Astrocyte (in vitro differentiated cells and primary cell): ENCODE measurements around the gene ARF3. TPM values are rescaled to one million over a fixed set of nuclear protein-coding genes. Genes with fewer than 3 reads are reported as not detected.

ENCODE experiments used
- DNase-seq: peaks from one replicate; pipeline ENCODE4 v3.0.0-alpha.2; 2010; ENCODE audit warnings: low read depth
- FAIRE-seq: peaks from 2 replicates; lab custom pipeline; 2011; peaks lifted over from hg19 to GRCh38; lab: Jason Lieb, UNC
- H2AFZ ChIP-seq: 2 replicates; pipeline ENCODE4 v1.6.0; 2012; ENCODE audit warnings: low read depth, low read length, inconsistent platforms
- H3K27ac ChIP-seq: 2 replicates; pipeline ENCODE4 v1.5.1; 2011; ENCODE audit warnings: low read depth, low read length, inconsistent platforms
- H3K27me3 ChIP-seq: 2 replicates; pipeline ENCODE4 v1.6.0; 2011; ENCODE audit warnings: low read length, inconsistent platforms; ENCODE audit not compliant: insufficient read depth
- H3K36me3 ChIP-seq: 2 replicates; pipeline ENCODE4 v1.5.1; 2011; ENCODE audit warnings: low read length, inconsistent platforms; ENCODE audit not compliant: insufficient read depth
- H3K4me1 ChIP-seq: 2 replicates; pipeline ENCODE4 v1.5.1; 2011; ENCODE audit warnings: low read length, inconsistent platforms; ENCODE audit not compliant: insufficient read depth
- H3K4me2 ChIP-seq: 2 replicates; pipeline ENCODE4 v1.6.0; 2012; ENCODE audit warnings: low read length, inconsistent platforms
- H3K4me3 ChIP-seq: 2 replicates; pipeline ENCODE4 v1.5.1; 2011; ENCODE audit warnings: low read depth, mild to moderate bottlenecking, low read length, inconsistent platforms; ENCODE audit not compliant: insufficient read depth
- H3K79me2 ChIP-seq: 2 replicates; pipeline ENCODE4 v1.6.0; 2012; ENCODE audit warnings: mild to moderate bottlenecking, low read length, inconsistent platforms; ENCODE audit not compliant: insufficient read depth
- H3K9ac ChIP-seq: 2 replicates; pipeline ENCODE4 v1.6.0; 2012; ENCODE audit warnings: mild to moderate bottlenecking, low read length, inconsistent platforms
- H3K9me3 ChIP-seq: 2 replicates; pipeline ENCODE4 v1.5.1; 2012; ENCODE audit warnings: low read depth, mild to moderate bottlenecking, low read length, inconsistent platforms; ENCODE audit not compliant: insufficient read depth
- H4K20me1 ChIP-seq: 2 replicates; pipeline ENCODE4 v1.6.0; 2012; ENCODE audit warnings: low read length, inconsistent platforms; ENCODE audit not compliant: insufficient read depth
- H3K27ac Mint-ChIP-seq: one replicate; pipeline ENCODE4 v1.8.0; 2021; ENCODE audit warnings: mild to moderate bottlenecking, mixed read lengths; ENCODE audit not compliant: unreplicated experiment
- H3K27me3 Mint-ChIP-seq: one replicate; pipeline ENCODE4 v1.8.0; 2021; ENCODE audit warnings: low read depth, mixed read lengths; ENCODE audit not compliant: unreplicated experiment
- H3K36me3 Mint-ChIP-seq: one replicate; pipeline ENCODE4 v1.8.0; 2021; ENCODE audit warnings: low read depth, mixed read lengths; ENCODE audit not compliant: unreplicated experiment
- H3K4me1 Mint-ChIP-seq: one replicate; pipeline ENCODE4 v1.8.0; 2021; ENCODE audit warnings: low read depth, mixed read lengths; ENCODE audit not compliant: unreplicated experiment
- H3K4me3 Mint-ChIP-seq: one replicate; pipeline ENCODE4 v1.8.0; 2021; ENCODE audit warnings: mild to moderate bottlenecking, moderate library complexity, mixed read lengths; ENCODE audit not compliant: unreplicated experiment
- H3K9me3 Mint-ChIP-seq: one replicate; pipeline ENCODE4 v1.8.0; 2021; ENCODE audit warnings: mild to moderate bottlenecking, mixed read lengths; ENCODE audit not compliant: unreplicated experiment
- EZH2 ChIP-seq: IDR thresholded peaks from 2 replicates; pipeline ENCODE4 v1.6.1; 2012; ENCODE audit warnings: mild to moderate bottlenecking, low read length, inconsistent platforms; ENCODE audit not compliant: insufficient read depth
- total RNA-seq: library from RNA; stranded (reverse); gene quantifications from 2 replicates; pipeline ENCODE4 v1.2.1, GENCODE V29; 2021
- TF ChIP-seq, protein P1 (sequence below): IDR thresholded peaks from 2 replicates; pipeline ENCODE4 v1.5.1; 2011; ENCODE audit warnings: low read depth, mild to moderate bottlenecking, inconsistent platforms, low read length, moderate library complexity; ENCODE audit not compliant: insufficient read depth

The ARF3 gene
- total RNA-seq, 1 donor from 2014 or later = 229 TPM

DNA sequence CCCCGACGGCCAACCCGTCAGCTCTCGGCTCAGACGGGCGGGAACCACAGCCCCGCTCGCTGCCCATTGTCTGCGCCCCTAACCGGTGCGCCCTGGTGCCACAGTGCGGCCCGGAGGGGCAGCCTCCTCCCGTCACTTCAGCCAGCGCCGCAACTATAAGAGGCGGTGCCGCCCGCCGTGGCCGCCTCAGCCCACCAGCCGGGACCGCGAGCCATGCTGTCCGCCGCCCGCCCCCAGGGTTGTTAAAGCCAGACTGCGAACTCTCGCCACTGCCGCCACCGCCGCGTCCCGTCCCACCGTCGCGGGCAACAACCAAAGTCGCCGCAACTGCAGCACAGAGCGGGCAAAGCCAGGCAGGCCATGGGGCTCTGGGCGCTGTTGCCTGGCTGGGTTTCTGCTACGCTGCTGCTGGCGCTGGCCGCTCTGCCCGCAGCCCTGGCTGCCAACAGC is 21.0 kb upstream of the ARF3 start, which contains the start of gene WNT1:
TSS of gene WNT1 (plus strand) at position 32 of the 450 bp plus-strand sequence. CDS start at position 361, 329 bp downstream.
- Histone ChIP-seq H2AFZ (peak within 1 kb of the TSS; percentile 34), H3K27ac (no peak within 1 kb of the TSS), H3K9me3 (peaks cover 7% of the 10 kb centered on the region), H3K9ac (no peak within 1 kb of the TSS), H3K4me1 (peaks cover 50% of the 10 kb centered on the region), H3K36me3 (no peaks in the 10 kb centered on the region), H3K4me2 (peak within 1 kb of the TSS; percentile 45), H4K20me1 (peaks cover 34% of the 10 kb centered on the region), H3K27me3 (peaks cover 86% of the 10 kb centered on the region), H3K79me2 (no peaks in the 10 kb centered on the region), H3K4me3 (no peak within 1 kb of the TSS)
- FAIRE-seq (no peak), DNase-seq (no peak)
- Mint-ChIP-seq H3K9me3 (peaks cover 14% of the 10 kb centered on the region), H3K4me3 (no peak within 1 kb of the TSS), H3K27ac (peak within 1 kb of the TSS; percentile 38), H3K36me3 (no peaks in the 10 kb centered on the region), H3K4me1 (no peaks in the 10 kb centered on the region), H3K27me3 (peaks cover 85% of the 10 kb centered on the region)
- peak; percentile 95 for TF ChIP-seq EZH2
- TF ChIP-seq, protein P1, sequence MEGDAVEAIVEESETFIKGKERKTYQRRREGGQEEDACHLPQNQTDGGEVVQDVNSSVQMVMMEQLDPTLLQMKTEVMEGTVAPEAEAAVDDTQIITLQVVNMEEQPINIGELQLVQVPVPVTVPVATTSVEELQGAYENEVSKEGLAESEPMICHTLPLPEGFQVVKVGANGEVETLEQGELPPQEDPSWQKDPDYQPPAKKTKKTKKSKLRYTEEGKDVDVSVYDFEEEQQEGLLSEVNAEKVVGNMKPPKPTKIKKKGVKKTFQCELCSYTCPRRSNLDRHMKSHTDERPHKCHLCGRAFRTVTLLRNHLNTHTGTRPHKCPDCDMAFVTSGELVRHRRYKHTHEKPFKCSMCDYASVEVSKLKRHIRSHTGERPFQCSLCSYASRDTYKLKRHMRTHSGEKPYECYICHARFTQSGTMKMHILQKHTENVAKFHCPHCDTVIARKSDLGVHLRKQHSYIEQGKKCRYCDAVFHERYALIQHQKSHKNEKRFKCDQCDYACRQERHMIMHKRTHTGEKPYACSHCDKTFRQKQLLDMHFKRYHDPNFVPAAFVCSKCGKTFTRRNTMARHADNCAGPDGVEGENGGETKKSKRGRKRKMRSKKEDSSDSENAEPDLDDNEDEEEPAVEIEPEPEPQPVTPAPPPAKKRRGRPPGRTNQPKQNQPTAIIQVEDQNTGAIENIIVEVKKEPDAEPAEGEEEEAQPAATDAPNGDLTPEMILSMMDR = no peak

DNA sequence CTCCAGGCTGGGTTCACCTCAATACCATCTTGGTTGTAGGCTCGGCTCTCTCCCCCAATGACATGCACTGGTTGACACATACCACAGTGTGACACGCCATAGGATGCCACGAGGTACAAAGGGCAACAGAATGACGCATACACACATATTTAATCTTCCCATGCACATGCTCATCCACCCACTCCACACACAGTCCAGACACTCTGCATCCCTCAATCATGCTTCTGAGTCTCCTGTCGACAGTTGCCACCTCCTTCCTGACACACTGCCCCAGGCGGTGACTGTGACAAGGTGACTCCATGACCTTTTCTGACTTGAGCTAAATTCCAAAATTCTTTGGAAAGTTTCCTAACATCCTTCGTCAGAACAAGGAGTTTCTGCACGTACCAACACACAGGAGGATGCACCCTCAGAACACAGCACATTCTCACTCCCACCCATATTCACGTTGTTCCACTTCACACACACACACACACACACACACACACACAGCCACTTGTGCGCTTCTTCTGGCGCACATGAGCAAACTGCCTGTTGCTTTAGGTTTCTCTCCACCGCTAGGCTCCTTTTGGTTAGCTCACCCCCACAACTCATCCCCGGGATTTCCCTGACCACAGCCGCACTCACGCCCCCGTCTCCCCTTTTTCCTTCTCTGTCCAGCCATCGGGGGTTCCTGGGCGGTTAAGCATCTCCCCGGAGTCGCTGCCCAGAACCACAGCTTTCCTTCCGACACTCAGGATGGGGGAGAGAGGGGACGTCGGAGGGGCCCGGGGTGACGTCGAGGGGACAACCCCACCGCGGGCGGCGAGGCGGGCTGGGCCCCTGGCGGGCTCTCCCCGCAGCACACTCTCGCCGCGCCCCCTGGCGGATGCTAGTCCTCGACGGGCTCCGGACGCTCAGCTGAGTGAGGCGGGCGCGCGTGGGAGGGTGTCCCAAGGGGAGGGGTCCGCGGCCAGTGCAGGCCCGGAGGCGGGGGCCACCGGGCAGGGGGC is 20.3 kb upstream of the ARF3 start:
- Histone ChIP-seq H3K4me1 (peaks cover 51% of the 10 kb centered on the region), H4K20me1 (peaks cover 39% of the 10 kb centered on the region), H3K9me3 (peaks cover 7% of the 10 kb centered on the region), H2AFZ (no peak overlapping the region), H3K4me3 (no peak overlapping the region), H3K27ac (no peak overlapping the region), H3K36me3 (no peaks in the 10 kb centered on the region), H3K9ac (no peak overlapping the region), H3K27me3 (peaks cover 89% of the 10 kb centered on the region), H3K4me2 (peak overlapping the region; percentile 45), H3K79me2 (no peaks in the 10 kb centered on the region)
- no peak for FAIRE-seq
- no peaks in the 10 kb centered on the region for H3K36me3 Mint-ChIP-seq
- H3K27me3 Mint-ChIP-seq = peaks cover 89% of the 10 kb centered on the region
- peaks cover 14% of the 10 kb centered on the region for H3K9me3 Mint-ChIP-seq
- DNase-seq = peak; percentile 46
- H3K4me3 Mint-ChIP-seq = no peak overlapping the region
- peak overlapping the region; percentile 38 for H3K27ac Mint-ChIP-seq
- H3K4me1 Mint-ChIP-seq = peaks cover 7% of the 10 kb centered on the region
- TF ChIP-seq, protein P1 = peak; percentile 16
- no peak for TF ChIP-seq EZH2
